Stimulated activated naive CD8-positive, alpha-beta T cell treated with anti-CD3 and anti-CD28 coated beads, Interleukin-15, amount 100 ng/mL, for 72 hours (primary cell): ENCODE data around the gene HSD17B12.

Experiments used
- ATAC-seq: fragments of 150-1000 bp; cut with Tn5 transposase; 2 replicates; pipeline ENCODE4 v1.10.0; 2021; ENCODE audit warnings: mild to moderate bottlenecking, moderate library complexity
- DNase-seq, 2 donors: peaks; one replicate each; pipeline ENCODE4 v3.0.0; 2021 to 2022
- H3K27ac Mint-ChIP-seq, 2 donors: one replicate each; pipeline ENCODE4 v1.8.0; 2022; ENCODE audit warnings: mild to moderate bottlenecking in 2 of 2, mixed read lengths in 2 of 2, moderate library complexity in 2 of 2
- H3K27me3 Mint-ChIP-seq: one replicate; pipeline ENCODE4 v1.8.0; 2022; ENCODE audit warnings: mixed read lengths
- H3K4me1 Mint-ChIP-seq: one replicate; pipeline ENCODE4 v1.8.0; 2022; ENCODE audit warnings: mild to moderate bottlenecking, mixed read lengths
- H3K4me3 Mint-ChIP-seq, 2 donors: one replicate each; pipeline ENCODE4 v1.8.0; 2022; ENCODE audit warnings: mild to moderate bottlenecking in 2 of 2, mixed read lengths in 2 of 2, moderate library complexity in 1 of 2
- H3K9me3 Mint-ChIP-seq, 2 donors: one replicate each; pipeline ENCODE4 v1.8.0; 2022; ENCODE audit warnings: mixed read lengths in 2 of 2

Gene HSD17B12

GRCh38 chr11:43790444-43790794 lies 109.9 kb downstream of the HSD17B12 start:
- H3K4me1 Mint-ChIP-seq = no peaks in the 10 kb centered on the region
- peaks cover 0 to 5% of the 10 kb centered on the region in 2 donors for H3K9me3 Mint-ChIP-seq
- ATAC-seq (no peak), DNase-seq (no peak)
- no peak overlapping the region for H3K4me3 Mint-ChIP-seq
- peak overlapping the region in 1 of 2 donors; percentile 83 for H3K27ac Mint-ChIP-seq
- no peaks in the 10 kb centered on the region for H3K27me3 Mint-ChIP-seq

- Mint-ChIP-seq H3K27me3 (no peaks in the 10 kb centered on the region), H3K4me1 (no peaks in the 10 kb centered on the region), H3K4me3 (no peak overlapping the region), H3K27ac (no peak overlapping the region), H3K9me3 (no peaks in the 10 kb centered on the region)
- ATAC-seq (no peak), DNase-seq (no peak)
Observed at GRCh38 chr11:43797337-43797736, 116.8 kb downstream of the HSD17B12 start.

- no peak overlapping the region for H3K4me3 Mint-ChIP-seq
Observed at GRCh38 chr11:43797866-43798265, 117.3 kb downstream of the HSD17B12 start.

GRCh38 chr11:43802509-43802908 lies 122.0 kb downstream of the HSD17B12 start:
- DNase-seq (no peak), ATAC-seq (no peak)
- Mint-ChIP-seq H3K27ac (no peak overlapping the region), H3K9me3 (peaks cover 8 to 9% of the 10 kb centered on the region in 2 donors), H3K4me3 (no peak overlapping the region), H3K27me3 (no peaks in the 10 kb centered on the region), H3K4me1 (no peaks in the 10 kb centered on the region)

More at GRCh38 chr11:43797866-43798265, 117.3 kb downstream of the HSD17B12 start:
- DNase-seq = no peak
- no peaks in the 10 kb centered on the region for H3K9me3 Mint-ChIP-seq
- H3K27ac Mint-ChIP-seq = no peak overlapping the region
- ATAC-seq = no peak
- no peaks in the 10 kb centered on the region for H3K4me1 Mint-ChIP-seq
- no peaks in the 10 kb centered on the region for H3K27me3 Mint-ChIP-seq

GRCh38 chr11:43803766-43804165 lies 123.2 kb downstream of the HSD17B12 start:
- DNase-seq (no peak), ATAC-seq (no peak)
- H3K4me1 Mint-ChIP-seq = no peaks in the 10 kb centered on the region
- no peaks in the 10 kb centered on the region for H3K27me3 Mint-ChIP-seq
- no peak overlapping the region for H3K27ac Mint-ChIP-seq
- peaks cover 8 to 9% of the 10 kb centered on the region in 2 donors for H3K9me3 Mint-ChIP-seq
- H3K4me3 Mint-ChIP-seq = no peak overlapping the region

- Mint-ChIP-seq H3K9me3 (peaks cover 8 to 9% of the 10 kb centered on the region in 2 donors), H3K4me3 (no peak overlapping the region), H3K27me3 (no peaks in the 10 kb centered on the region), H3K4me1 (no peaks in the 10 kb centered on the region), H3K27ac (no peak overlapping the region)
- ATAC-seq (no peak), DNase-seq (no peak)
Observed at GRCh38 chr11:43806976-43807375, 126.4 kb downstream of the HSD17B12 start.

GRCh38 chr11:43810929-43811596 lies 130.5 kb downstream of the HSD17B12 start:
- no peaks in the 10 kb centered on the region for H3K4me1 Mint-ChIP-seq
- H3K9me3 Mint-ChIP-seq = no peaks in the 10 kb centered on the region
- ATAC-seq = no peak
- H3K4me3 Mint-ChIP-seq = no peak overlapping the region
- no peak for DNase-seq
- H3K27me3 Mint-ChIP-seq = no peaks in the 10 kb centered on the region
- H3K27ac Mint-ChIP-seq = no peak overlapping the region

- Mint-ChIP-seq H3K27ac (no peak overlapping the region), H3K4me3 (no peak overlapping the region), H3K9me3 (no peaks in the 10 kb centered on the region), H3K4me1 (no peaks in the 10 kb centered on the region), H3K27me3 (no peaks in the 10 kb centered on the region)
- DNase-seq = no peak
- ATAC-seq = no peak
Observed at GRCh38 chr11:43812471-43812870, 131.9 kb downstream of the HSD17B12 start.

GRCh38 chr11:43818220-43818619 lies 137.7 kb downstream of the HSD17B12 start:
- Mint-ChIP-seq H3K4me3 (no peak overlapping the region), H3K4me1 (no peaks in the 10 kb centered on the region), H3K27ac (no peak overlapping the region), H3K27me3 (no peaks in the 10 kb centered on the region), H3K9me3 (no peaks in the 10 kb centered on the region)
- no peak for ATAC-seq
- no peak for DNase-seq

GRCh38 chr11:43819926-43820325 lies 139.4 kb downstream of the HSD17B12 start:
- H3K4me1 Mint-ChIP-seq = no peaks in the 10 kb centered on the region

GRCh38 chr11:43823316-43823715 lies 142.8 kb downstream of the HSD17B12 start:
- no peak for DNase-seq
- Mint-ChIP-seq H3K4me3 (no peak overlapping the region), H3K27me3 (no peaks in the 10 kb centered on the region), H3K27ac (no peak overlapping the region), H3K9me3 (no peaks in the 10 kb centered on the region), H3K4me1 (no peaks in the 10 kb centered on the region)
- no peak for ATAC-seq

More at GRCh38 chr11:43819926-43820325, 139.4 kb downstream of the HSD17B12 start:
- Mint-ChIP-seq H3K9me3 (no peaks in the 10 kb centered on the region), H3K27me3 (no peaks in the 10 kb centered on the region), H3K4me3 (no peak overlapping the region), H3K27ac (peak overlapping the region in 1 of 2 donors; percentile 5)
- DNase-seq (no peak), ATAC-seq (no peak)

GRCh38 chr11:43823851-43824250 lies 143.3 kb downstream of the HSD17B12 start:
- no peaks in the 10 kb centered on the region for H3K4me1 Mint-ChIP-seq
- no peaks in the 10 kb centered on the region for H3K9me3 Mint-ChIP-seq
- H3K27me3 Mint-ChIP-seq = no peaks in the 10 kb centered on the region
- no peak for DNase-seq
- ATAC-seq = no peak
- no peak overlapping the region for H3K27ac Mint-ChIP-seq
- no peak overlapping the region for H3K4me3 Mint-ChIP-seq

GRCh38 chr11:43825217-43825816 lies 144.8 kb downstream of the HSD17B12 start:
- peaks cover 2% of the 10 kb centered on the region for H3K4me1 Mint-ChIP-seq
- DNase-seq (no peak), ATAC-seq (no peak)
- no peak overlapping the region for H3K4me3 Mint-ChIP-seq
- no peaks in the 10 kb centered on the region for H3K9me3 Mint-ChIP-seq
- no peak overlapping the region for H3K27ac Mint-ChIP-seq
- no peaks in the 10 kb centered on the region for H3K27me3 Mint-ChIP-seq

GRCh38 chr11:43830928-43831440 lies 150.4 kb downstream of the HSD17B12 start:
- peak; percentile 23 to 66 for DNase-seq
- H3K9me3 Mint-ChIP-seq = no peaks in the 10 kb centered on the region
- H3K4me3 Mint-ChIP-seq = peak overlapping the region; percentile 28 to 60
- peak overlapping the region in 1 of 2 donors; percentile 84 for H3K27ac Mint-ChIP-seq
- H3K27me3 Mint-ChIP-seq = no peaks in the 10 kb centered on the region
- H3K4me1 Mint-ChIP-seq = peaks cover 12% of the 10 kb centered on the region
- peak; percentile 100 for ATAC-seq

- no peak overlapping the region for H3K27ac Mint-ChIP-seq
- no peak for ATAC-seq
Observed at GRCh38 chr11:43832536-43832935, 152.0 kb downstream of the HSD17B12 start.

GRCh38 chr11:43833657-43834073 lies 153.1 kb downstream of the HSD17B12 start:
- no peak for DNase-seq
- Mint-ChIP-seq H3K4me1 (peaks cover 12% of the 10 kb centered on the region), H3K27me3 (no peaks in the 10 kb centered on the region), H3K4me3 (no peak overlapping the region), H3K27ac (no peak overlapping the region), H3K9me3 (no peaks in the 10 kb centered on the region)
- no peak for ATAC-seq

More at GRCh38 chr11:43832536-43832935, 152.0 kb downstream of the HSD17B12 start:
- no peak for DNase-seq
- no peak overlapping the region for H3K4me3 Mint-ChIP-seq
- H3K9me3 Mint-ChIP-seq = no peaks in the 10 kb centered on the region
- H3K4me1 Mint-ChIP-seq = peaks cover 12% of the 10 kb centered on the region
- H3K27me3 Mint-ChIP-seq = no peaks in the 10 kb centered on the region
